NCI-H82 treated with DMSO at 0.1 percent for 48 hours (cell line): ENCODE data around the gene SPSB2.
"Not testable (repeated sequence)": the region's sequence is repeated elsewhere in the genome, so short reads cannot be mapped to it uniquely, and the experiment has no call there.

Source experiments
- DNase-seq: peaks from one replicate; lab custom pipeline; 2025; ENCODE audit not compliant: unreplicated experiment; lab: John Stamatoyannopoulos, UW

Gene SPSB2

GRCh38 chr12:6873094-6874014 is at the start of gene SPSB2:
SPSB2 (minus strand) TSS chr12:6873303; CDS start chr12:6872901, 402 bp downstream.
- peak; percentile 90 for DNase-seq

- no peak for DNase-seq
These were observed 49.2 kb upstream of the SPSB2 start for GRCh38 chr12:6921996-6922946.

GRCh38 chr12:6921539-6921938 is 48.4 kb upstream of the SPSB2 start:
- no peak for DNase-seq

GRCh38 chr12:6919588-6919987 is 46.5 kb upstream of the SPSB2 start:
- DNase-seq, result no peak

- no peak for DNase-seq
These were observed 44.6 kb upstream of the SPSB2 start for GRCh38 chr12:6917491-6918231.

- DNase-seq, result no peak
These were observed 43.5 kb upstream of the SPSB2 start for GRCh38 chr12:6916426-6917200.

- DNase-seq, result no peak
These were observed 42.7 kb upstream of the SPSB2 start for GRCh38 chr12:6915789-6916285.

- DNase-seq, result peak; percentile 92
These were observed 42.1 kb upstream of the SPSB2 start for GRCh38 chr12:6914947-6915788.

GRCh38 chr12:6914246-6914946 is 41.3 kb upstream of the SPSB2 start, which contains the start of gene ENO2:
ENO2 (plus strand) TSS chr12:6914580; CDS start chr12:6915833, 1,253 bp downstream.
- no peak for DNase-seq

- DNase-seq, result no peak
These were observed 39.2 kb upstream of the SPSB2 start for GRCh38 chr12:6912164-6912935.

- DNase-seq, result no peak
These were observed 36.5 kb upstream of the SPSB2 start for GRCh38 chr12:6909421-6910145.

- DNase-seq, result not testable (repeated sequence)
These were observed 35.0 kb upstream of the SPSB2 start for GRCh38 chr12:6908141-6908540.

- DNase-seq, result no peak
These were observed 32.4 kb upstream of the SPSB2 start for GRCh38 chr12:6905414-6906040.

- peak; percentile 96 for DNase-seq
These were observed 31.5 kb upstream of the SPSB2 start, which contains the start of gene LRRC23 for GRCh38 chr12:6904280-6905276. LRRC23 (plus strand) TSS chr12:6904822; CDS start chr12:6905634, 812 bp downstream.

- DNase-seq, result no peak
These were observed 30.6 kb upstream of the SPSB2 start for GRCh38 chr12:6903722-6904121.
